ENCODE data around the gene PHF10.
"Not testable (repeated sequence)": the region's sequence is repeated elsewhere in the genome, so short reads cannot be mapped to it uniquely, and the experiment has no call there.

PHF10 gene

GRCh38 chr6:169724494-169725124, at the start of gene PHF10:
Gene PHF10, minus strand, starts transcription at chr6:169724500. Its CDS starts 569 bp downstream, at chr6:169723931.
- no peaks in the 10 kb centered on the region for H3K9me3 ChIP-seq
- H3K27me3 ChIP-seq: peaks cover 49% of the 10 kb centered on the region
- H3K36me3 ChIP-seq: no peaks in the 10 kb centered on the region
- H3K27ac ChIP-seq: no peak within 1 kb of the TSS
- peaks cover 15 to 17% of the 10 kb centered on the region in 2 experiments for H3K4me1 ChIP-seq (ENCODE audit: control insufficient read depth in 1 of 2, insufficient read depth in 1 of 2, low read depth in 1 of 2, low read length in 1 of 2)
- TF ChIP-seq, protein P1, sequence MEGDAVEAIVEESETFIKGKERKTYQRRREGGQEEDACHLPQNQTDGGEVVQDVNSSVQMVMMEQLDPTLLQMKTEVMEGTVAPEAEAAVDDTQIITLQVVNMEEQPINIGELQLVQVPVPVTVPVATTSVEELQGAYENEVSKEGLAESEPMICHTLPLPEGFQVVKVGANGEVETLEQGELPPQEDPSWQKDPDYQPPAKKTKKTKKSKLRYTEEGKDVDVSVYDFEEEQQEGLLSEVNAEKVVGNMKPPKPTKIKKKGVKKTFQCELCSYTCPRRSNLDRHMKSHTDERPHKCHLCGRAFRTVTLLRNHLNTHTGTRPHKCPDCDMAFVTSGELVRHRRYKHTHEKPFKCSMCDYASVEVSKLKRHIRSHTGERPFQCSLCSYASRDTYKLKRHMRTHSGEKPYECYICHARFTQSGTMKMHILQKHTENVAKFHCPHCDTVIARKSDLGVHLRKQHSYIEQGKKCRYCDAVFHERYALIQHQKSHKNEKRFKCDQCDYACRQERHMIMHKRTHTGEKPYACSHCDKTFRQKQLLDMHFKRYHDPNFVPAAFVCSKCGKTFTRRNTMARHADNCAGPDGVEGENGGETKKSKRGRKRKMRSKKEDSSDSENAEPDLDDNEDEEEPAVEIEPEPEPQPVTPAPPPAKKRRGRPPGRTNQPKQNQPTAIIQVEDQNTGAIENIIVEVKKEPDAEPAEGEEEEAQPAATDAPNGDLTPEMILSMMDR (IDR thresholded peaks at IDR 0.05): no peak
- peak within 1 kb of the TSS; percentile 53 to 61 for H3K4me3 ChIP-seq (ENCODE audit: low read depth in 1 of 2, low read length in 1 of 2)

DNA sequence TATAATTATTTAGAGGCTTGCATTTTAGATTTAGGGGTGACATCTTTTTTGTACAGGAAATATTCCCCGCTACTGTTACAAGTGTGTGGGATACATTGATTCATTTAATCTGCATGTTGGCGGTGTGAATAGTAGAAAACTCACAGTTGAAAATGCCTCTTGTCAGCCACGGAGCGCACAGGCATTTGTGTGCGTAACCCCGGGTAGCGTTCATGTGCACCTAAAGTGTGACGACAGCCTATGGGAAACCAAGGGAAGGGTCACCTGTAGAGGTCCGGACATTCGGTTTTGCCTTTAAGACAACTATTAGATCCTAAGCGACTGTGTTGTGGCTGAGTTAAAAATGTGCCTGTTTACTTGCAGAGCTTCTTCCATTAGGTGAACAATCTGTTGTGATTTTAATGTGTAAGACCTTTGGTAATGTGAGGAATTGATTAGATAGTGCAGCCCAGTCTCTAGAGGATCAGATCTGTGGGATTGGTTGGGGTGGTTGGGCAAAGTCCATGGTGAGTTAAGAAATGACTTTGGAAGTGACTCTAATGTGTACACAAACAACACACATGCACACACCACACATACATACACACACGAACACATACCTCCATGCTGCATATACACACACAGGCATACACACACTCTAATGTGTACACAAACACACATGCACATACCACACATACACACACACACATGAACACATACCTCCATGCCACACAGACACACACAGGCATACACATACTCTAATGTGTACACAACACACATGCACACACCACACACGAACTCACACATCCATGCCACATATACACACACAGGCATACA, 42.8 kb upstream of the PHF10 start:
- TF ChIP-seq, protein P1 (IDR thresholded peaks at IDR 0.05): no peak
- H3K36me3 ChIP-seq: peaks cover 48% of the 10 kb centered on the region
- no peaks in the 10 kb centered on the region for H3K27me3 ChIP-seq
- no peak overlapping the region for H3K4me3 ChIP-seq (ENCODE audit: low read depth in 1 of 2, low read length in 1 of 2)
- H3K27ac ChIP-seq: no peak overlapping the region
- no peaks in the 10 kb centered on the region for H3K9me3 ChIP-seq
- peaks cover 0 to 3% of the 10 kb centered on the region in 2 experiments for H3K4me1 ChIP-seq (ENCODE audit: control insufficient read depth in 1 of 2, insufficient read depth in 1 of 2, low read depth in 1 of 2, low read length in 1 of 2)

DNA sequence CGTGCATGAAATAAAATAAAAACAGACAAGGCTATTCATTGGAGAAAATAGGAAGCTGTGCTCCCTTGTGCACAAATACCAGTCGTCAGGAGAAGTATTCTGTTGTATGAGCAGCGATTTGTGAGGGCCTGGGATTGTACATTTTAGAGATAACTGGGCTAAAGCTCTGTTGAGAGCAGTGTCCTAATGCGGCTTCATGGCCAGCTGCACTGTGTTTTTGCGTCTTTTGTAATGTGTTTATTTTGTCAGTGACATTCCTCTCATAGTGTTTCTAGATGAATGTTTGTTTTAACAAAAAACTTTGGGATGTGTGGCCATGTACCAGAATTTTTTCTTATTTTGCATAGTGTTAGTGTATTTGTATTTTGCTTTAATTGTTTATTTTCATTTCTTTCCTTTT, 41.9 kb upstream of the PHF10 start:
- no peaks in the 10 kb centered on the region for H3K27me3 ChIP-seq
- peaks cover 50% of the 10 kb centered on the region for H3K36me3 ChIP-seq
- H3K27ac ChIP-seq: no peak overlapping the region
- TF ChIP-seq, protein P1 (IDR thresholded peaks at IDR 0.05): no peak
- H3K9me3 ChIP-seq: no peaks in the 10 kb centered on the region
- H3K4me3 ChIP-seq (ENCODE audit: low read depth in 1 of 2, low read length in 1 of 2): no peak overlapping the region
- peaks cover 0 to 3% of the 10 kb centered on the region in 2 experiments for H3K4me1 ChIP-seq (ENCODE audit: control insufficient read depth in 1 of 2, insufficient read depth in 1 of 2, low read depth in 1 of 2, low read length in 1 of 2)

DNA sequence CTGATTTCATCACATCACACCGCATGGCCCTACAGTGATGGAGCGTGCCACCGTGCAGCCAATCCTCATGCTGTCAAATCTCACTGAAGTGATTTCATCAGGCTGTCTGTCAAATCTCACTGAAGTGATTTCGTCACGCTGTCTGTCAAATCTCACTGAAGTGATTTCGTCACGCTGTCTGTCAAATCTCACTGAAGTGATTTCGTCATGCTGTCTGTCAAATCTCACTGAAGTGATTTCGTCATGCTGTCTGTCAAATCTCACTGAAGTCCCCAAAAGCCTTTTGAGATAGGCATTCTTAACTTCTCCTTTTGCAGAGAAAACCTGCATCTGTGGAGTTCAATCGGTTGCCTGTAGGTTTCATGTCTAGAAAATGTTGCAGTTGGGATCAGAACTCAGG, 41.5 kb upstream of the PHF10 start:
- H3K4me3 ChIP-seq (ENCODE audit: low read depth in 1 of 2, low read length in 1 of 2); H3K9me3 ChIP-seq; H3K27me3 ChIP-seq; H3K27ac ChIP-seq; H3K4me1 ChIP-seq (ENCODE audit: control insufficient read depth in 1 of 2, insufficient read depth in 1 of 2, low read depth in 1 of 2, low read length in 1 of 2): not testable (repeated sequence)
- peaks cover 55% of the 10 kb centered on the region for H3K36me3 ChIP-seq

DNA sequence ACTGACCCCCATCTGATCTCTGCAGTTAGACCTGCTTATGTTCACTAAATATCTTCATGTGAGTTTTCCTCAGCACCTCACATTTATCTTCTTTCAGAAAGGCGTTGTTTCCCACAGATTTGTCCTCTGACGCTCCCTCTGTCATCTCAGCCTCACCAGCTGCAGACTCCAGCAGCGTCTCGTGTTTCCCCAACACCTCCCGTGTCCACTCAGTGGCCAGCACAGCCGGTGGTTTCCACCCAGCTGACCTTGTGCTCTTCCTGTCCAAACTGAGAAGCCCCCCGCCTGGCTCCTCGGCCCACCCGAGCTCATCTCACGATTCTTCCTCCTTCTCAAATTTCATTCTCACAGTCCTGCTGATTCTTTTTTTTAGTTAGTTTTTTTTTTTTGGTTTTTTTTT, 39.6 kb upstream of the PHF10 start:
- TF ChIP-seq, protein P1 (IDR thresholded peaks at IDR 0.05): no peak
- H3K27me3 ChIP-seq: no peaks in the 10 kb centered on the region
- no peak overlapping the region for H3K27ac ChIP-seq
- H3K4me3 ChIP-seq (ENCODE audit: low read depth in 1 of 2, low read length in 1 of 2): no peak overlapping the region
- no peaks in the 10 kb centered on the region for H3K9me3 ChIP-seq
- H3K4me1 ChIP-seq (ENCODE audit: control insufficient read depth in 1 of 2, insufficient read depth in 1 of 2, low read depth in 1 of 2, low read length in 1 of 2): peaks cover 0 to 3% of the 10 kb centered on the region in 2 experiments
- H3K36me3 ChIP-seq: peaks cover 65% of the 10 kb centered on the region

GRCh38 chr6:169763308-169763707, 39.0 kb upstream of the PHF10 start:
- Histone ChIP-seq H3K36me3 (peaks cover 65% of the 10 kb centered on the region), H3K4me3 (ENCODE audit: low read depth in 1 of 2, low read length in 1 of 2) (no peak overlapping the region), H3K4me1 (ENCODE audit: control insufficient read depth in 1 of 2, insufficient read depth in 1 of 2, low read depth in 1 of 2, low read length in 1 of 2) (peaks cover 0 to 3% of the 10 kb centered on the region in 2 experiments), H3K9me3 (no peaks in the 10 kb centered on the region), H3K27ac (no peak overlapping the region), H3K27me3 (no peaks in the 10 kb centered on the region)
- TF ChIP-seq, protein P1 (IDR thresholded peaks at IDR 0.05): no peak

Measured in neutrophil (primary cell).